SH-SY5Y (cell line): ENCODE results near the gene PCDHA7.

ENCODE experiments used
- GATA2 ChIP-seq: IDR thresholded peaks from 2 replicates; pipeline ENCODE4 v1.6.1; 2011; ENCODE audit warnings: mild to moderate bottlenecking, low read depth, low read length
- GATA3 ChIP-seq: IDR thresholded peaks from 2 replicates; pipeline ENCODE4 v1.6.1; 2011; ENCODE audit warnings: low read depth, mild to moderate bottlenecking, low read length, moderate library complexity

- TF ChIP-seq GATA2 (no peak), GATA3 (no peak)
These were observed 6.2 kb upstream of the PCDHA7 start, which contains the start of gene PCDHA6 for GRCh38 chr5:140827704-140828361.
